ENCODE results near the gene OBSCN.

The OBSCN gene

DNA sequence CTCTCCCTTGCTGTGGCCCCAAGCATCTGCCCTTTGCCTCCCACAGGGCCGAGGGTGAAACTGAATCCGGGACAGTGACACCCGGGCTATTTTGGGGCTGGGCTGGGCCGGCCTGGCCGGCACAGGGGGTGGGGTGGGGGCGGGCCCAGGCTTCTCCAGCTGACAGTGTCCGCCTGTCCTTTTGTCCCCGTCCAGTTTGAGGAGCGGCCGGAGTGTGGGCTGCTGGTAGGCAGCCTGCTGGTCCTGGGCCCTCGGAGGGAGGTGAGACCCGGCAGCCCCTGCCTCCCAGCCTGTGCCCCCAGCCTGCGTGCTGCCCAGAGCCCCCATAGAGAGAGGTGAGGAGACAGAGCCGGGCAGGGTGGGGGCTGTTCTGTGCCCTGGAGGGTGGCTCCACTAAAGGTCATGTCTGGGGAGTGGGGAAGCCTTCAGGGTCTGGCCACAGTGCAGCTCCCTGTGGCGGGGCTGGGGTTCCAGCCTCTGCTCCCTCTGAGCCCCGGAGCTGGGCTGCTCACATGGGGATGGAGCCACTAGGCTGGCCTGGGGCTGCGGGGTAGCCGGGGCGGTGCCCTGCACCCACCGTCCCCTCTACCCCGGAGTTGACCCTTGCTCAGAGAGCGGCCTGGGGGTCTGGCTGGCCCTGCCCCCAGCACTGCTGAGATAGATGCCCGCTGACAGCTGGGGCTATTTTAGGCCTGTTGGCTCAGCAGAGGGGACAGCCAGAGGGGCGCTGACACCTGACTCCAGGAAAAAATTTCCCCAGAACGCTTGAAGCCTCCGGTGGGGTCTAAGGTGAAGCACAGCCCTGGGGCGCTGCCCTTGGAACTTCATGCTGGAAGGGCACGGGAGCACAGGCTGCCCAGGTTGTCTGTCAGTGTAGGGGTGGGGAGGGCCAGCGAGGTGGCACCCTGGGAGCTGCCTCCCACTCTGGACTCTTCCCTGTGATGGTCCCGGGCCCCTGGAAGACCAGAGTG is at the start of gene OBSCN:
Gene OBSCN, plus strand, starts transcription at position 194 of the 971 bp plus-strand sequence. CDS start 3,740 bp downstream, outside the sequence.
- in situ Hi-C loops (cut with MboI; ENCODE audit: low sequenced_read_pairs, unreplicated experiment), result no loop called here
- no peak for DNase-seq (ENCODE audit: low spot score)
- no peak for TF ChIP-seq CTCF (IDR thresholded peaks at IDR 0.05; ENCODE audit: borderline replicate concordance, control extremely low read depth, extremely low read depth, insufficient read depth, missing control alignments)

DNA sequence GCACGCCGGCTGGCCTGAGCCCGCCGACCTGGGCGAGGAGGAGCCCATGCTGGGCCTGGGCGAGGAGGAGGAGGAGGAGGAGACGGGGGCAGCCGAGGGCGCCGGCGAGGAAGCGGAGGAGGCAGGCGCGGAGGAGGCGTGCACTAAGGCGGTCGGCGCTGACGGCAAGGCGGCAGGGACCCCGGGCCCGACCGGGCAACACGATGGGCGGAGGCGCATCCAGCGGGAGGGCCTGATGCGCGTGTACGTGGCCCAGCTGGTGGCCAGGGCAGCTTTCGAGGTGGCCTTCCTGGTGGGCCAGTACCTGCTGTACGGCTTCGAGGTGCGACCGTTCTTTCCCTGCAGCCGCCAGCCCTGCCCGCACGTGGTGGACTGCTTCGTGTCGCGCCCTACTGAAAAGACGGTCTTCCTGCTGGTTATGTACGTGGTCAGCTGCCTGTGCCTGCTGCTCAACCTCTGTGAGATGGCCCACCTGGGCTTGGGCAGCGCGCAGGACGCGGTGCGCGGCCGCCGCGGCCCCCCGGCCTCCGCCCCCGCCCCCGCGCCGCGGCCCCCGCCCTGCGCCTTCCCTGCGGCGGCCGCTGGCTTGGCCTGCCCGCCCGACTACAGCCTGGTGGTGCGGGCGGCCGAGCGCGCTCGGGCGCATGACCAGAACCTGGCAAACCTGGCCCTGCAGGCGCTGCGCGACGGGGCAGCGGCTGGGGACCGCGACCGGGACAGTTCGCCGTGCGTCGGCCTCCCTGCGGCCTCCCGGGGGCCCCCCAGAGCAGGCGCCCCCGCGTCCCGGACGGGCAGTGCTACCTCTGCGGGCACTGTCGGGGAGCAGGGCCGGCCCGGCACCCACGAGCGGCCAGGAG is 49.5 kb upstream of the OBSCN start:
- TF ChIP-seq CTCF (IDR thresholded peaks at IDR 0.05; ENCODE audit: borderline replicate concordance, control extremely low read depth, extremely low read depth, insufficient read depth, missing control alignments), result no peak
- in situ Hi-C loops (cut with MboI; ENCODE audit: low sequenced_read_pairs, unreplicated experiment), result no loop called here

DNA sequence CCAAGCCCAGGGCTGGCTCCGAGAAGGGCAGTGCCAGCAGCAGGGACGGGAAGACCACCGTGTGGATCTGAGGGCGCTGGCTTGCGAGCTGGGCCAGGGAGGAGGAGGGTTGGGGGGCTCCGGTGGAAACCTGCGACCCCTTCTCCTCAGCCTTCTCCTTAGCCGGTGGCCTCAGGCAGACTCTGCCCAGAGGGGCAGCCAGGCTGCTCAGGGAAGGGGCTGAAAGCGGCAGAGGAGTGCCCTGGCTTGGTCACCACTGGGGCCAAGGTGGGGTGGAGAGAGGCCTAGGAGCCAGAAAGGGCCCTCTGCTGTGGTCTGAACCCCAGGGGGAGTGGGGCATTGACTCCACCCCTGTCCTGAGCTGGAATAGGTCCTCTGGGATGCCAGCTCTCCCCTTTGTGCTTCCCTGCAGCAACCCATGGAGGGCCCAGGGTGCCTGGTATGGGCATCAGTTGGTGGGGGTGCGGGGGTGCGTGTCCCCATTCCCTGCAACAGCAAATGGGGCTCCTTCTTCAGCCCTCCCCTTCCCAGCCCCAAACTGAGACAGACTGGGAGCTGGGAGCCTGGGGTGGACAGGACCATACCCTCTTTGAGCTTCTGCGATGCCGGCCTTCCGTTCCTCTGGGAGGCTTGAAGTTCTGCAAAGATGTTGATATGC is 48.7 kb upstream of the OBSCN start:
- DNase-seq (ENCODE audit: low spot score), result no peak
- in situ Hi-C loops (cut with MboI; ENCODE audit: low sequenced_read_pairs, unreplicated experiment), result no loop called here
- TF ChIP-seq CTCF (IDR thresholded peaks at IDR 0.05; ENCODE audit: borderline replicate concordance, control extremely low read depth, extremely low read depth, insufficient read depth, missing control alignments), result no peak

More for the DNA sequence above, 49.5 kb upstream of the OBSCN start:
- no peak for DNase-seq (ENCODE audit: low spot score)

GRCh38 chr1:228160201-228160761 is 47.6 kb upstream of the OBSCN start:
- in situ Hi-C loops (cut with MboI; ENCODE audit: low sequenced_read_pairs, unreplicated experiment), result no loop called here
- no peak for TF ChIP-seq CTCF (IDR thresholded peaks at IDR 0.05; ENCODE audit: borderline replicate concordance, control extremely low read depth, extremely low read depth, insufficient read depth, missing control alignments)
- no peak for DNase-seq (ENCODE audit: low spot score)

DNA sequence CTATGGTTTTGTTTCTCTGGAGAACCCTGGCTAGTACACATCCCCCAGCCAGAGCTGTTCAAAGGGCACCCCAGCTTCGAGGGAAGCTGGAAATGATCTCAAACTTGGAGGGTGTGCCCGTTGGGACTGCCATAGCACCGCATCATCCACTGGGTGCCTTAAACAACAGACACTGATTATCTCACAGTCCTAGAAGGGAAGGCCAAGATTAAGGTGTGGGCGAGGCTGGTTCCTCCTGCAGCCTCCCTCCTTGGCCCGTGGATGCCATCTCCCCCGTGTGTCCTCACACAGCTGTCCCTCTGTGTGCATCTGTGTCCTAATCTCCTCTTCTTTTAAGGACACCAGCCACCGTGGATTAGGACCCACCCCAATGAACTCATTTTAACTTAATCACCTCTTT is 46.5 kb upstream of the OBSCN start:
- in situ Hi-C loops (cut with MboI; ENCODE audit: low sequenced_read_pairs, unreplicated experiment), result no loop called here
- TF ChIP-seq CTCF (IDR thresholded peaks at IDR 0.05; ENCODE audit: borderline replicate concordance, control extremely low read depth, extremely low read depth, insufficient read depth, missing control alignments), result no peak
- no peak for DNase-seq (ENCODE audit: low spot score)

DNA sequence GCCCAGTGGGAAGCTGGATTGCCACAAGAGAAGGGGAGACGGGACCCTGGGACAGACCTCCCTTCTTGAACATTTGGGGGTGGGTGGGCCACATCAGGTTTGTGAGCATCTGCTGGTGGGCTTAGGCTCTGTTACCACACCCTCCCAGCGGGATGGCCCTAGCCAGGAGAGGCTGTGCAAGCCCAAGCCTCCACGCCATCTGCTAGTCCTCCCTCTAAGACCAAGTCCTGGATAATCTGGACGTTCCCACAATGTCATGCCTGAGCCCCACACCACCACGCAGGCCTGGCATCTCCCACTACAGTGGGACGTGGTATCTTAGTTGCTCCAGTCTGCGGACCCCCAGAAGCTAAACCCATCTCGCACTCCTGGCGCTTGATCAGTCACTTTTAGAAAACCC is 46.0 kb upstream of the OBSCN start:
- no peak for TF ChIP-seq CTCF (IDR thresholded peaks at IDR 0.05; ENCODE audit: borderline replicate concordance, control extremely low read depth, extremely low read depth, insufficient read depth, missing control alignments)
- DNase-seq (ENCODE audit: low spot score), result no peak
- in situ Hi-C loops (cut with MboI; ENCODE audit: low sequenced_read_pairs, unreplicated experiment), result no loop called here
